Coronary artery (tissue), 2 donors: ENCODE data around the gene PRPSAP1.

Experiments used
- DNase-seq: peaks from one replicate; pipeline ENCODE4 v3.0.0-alpha.2; 2017; ENCODE audit warnings: low spot score
- H3K27ac ChIP-seq, 2 donors: fragments of 200-600 bp; sonication (generic); one replicate each; pipeline ENCODE4 v1.5.1; 2016 to 2019
- H3K4me3 ChIP-seq: fragments of 200-600 bp; sonication (generic); 2 replicates; pipeline ENCODE4 v1.5.1; 2016; ENCODE audit warnings: mild to moderate bottlenecking, moderate library complexity
- CTCF ChIP-seq: fragments of 200-600 bp; sonication (generic); IDR thresholded peaks from one replicate; pipeline ENCODE4 v1.5.1; 2019; ENCODE audit warnings: antibody characterized with exemption

The PRPSAP1 gene

GRCh38 chr17:76335716-76336381, 17.9 kb downstream of the PRPSAP1 start:
- DNase-seq, result no peak
- H3K27ac ChIP-seq, result no peak overlapping the region
- TF ChIP-seq CTCF, result no peak
- no peak overlapping the region for H3K4me3 ChIP-seq

GRCh38 chr17:76333673-76334505, 19.8 kb downstream of the PRPSAP1 start:
- Histone ChIP-seq H3K27ac (no peak overlapping the region), H3K4me3 (no peak overlapping the region)
- DNase-seq, result no peak
- no peak for TF ChIP-seq CTCF

- no peak for TF ChIP-seq CTCF
- no peak overlapping the region for H3K27ac ChIP-seq
- no peak overlapping the region for H3K4me3 ChIP-seq
- no peak for DNase-seq
These were observed 22.6 kb downstream of the PRPSAP1 start for GRCh38 chr17:76331083-76331482.

- TF ChIP-seq CTCF, result no peak
- no peak for DNase-seq
- no peak overlapping the region for H3K27ac ChIP-seq
These were observed 24.1 kb downstream of the PRPSAP1 start for GRCh38 chr17:76329664-76330063.

GRCh38 chr17:76327696-76328095, 26.0 kb downstream of the PRPSAP1 start:
- no peak for DNase-seq
- no peak for TF ChIP-seq CTCF
- H3K27ac ChIP-seq, result no peak overlapping the region
- no peak overlapping the region for H3K4me3 ChIP-seq

More at GRCh38 chr17:76329664-76330063, 24.1 kb downstream of the PRPSAP1 start:
- no peak overlapping the region for H3K4me3 ChIP-seq

GRCh38 chr17:76326306-76326705, 27.4 kb downstream of the PRPSAP1 start:
- no peak for TF ChIP-seq CTCF
- Histone ChIP-seq H3K27ac (no peak overlapping the region), H3K4me3 (no peak overlapping the region)
- DNase-seq, result no peak

GRCh38 chr17:76318586-76318985, 35.1 kb downstream of the PRPSAP1 start:
- Histone ChIP-seq H3K27ac (no peak overlapping the region), H3K4me3 (no peak overlapping the region)
- DNase-seq, result no peak
- TF ChIP-seq CTCF, result no peak
